HUES64 (cell line): Measurements from ENCODE around the gene SLC4A9.

Experiments
- H3K27ac ChIP-seq: 2 replicates; pipeline ENCODE4 v1.7.0; 2013; ENCODE audit warnings: low read depth, low read length, inconsistent platforms
- H3K27me3 ChIP-seq: 2 replicates; pipeline ENCODE4 v1.6.1; 2013; ENCODE audit warnings: mild to moderate bottlenecking, low read length; ENCODE audit not compliant: insufficient read depth
- H3K36me3 ChIP-seq: 2 replicates; pipeline ENCODE4 v1.6.1; 2013; ENCODE audit warnings: mild to moderate bottlenecking, low read length; ENCODE audit not compliant: insufficient read depth
- H3K4me1 ChIP-seq: 2 replicates; pipeline ENCODE4 v1.6.1; 2013; ENCODE audit warnings: mild to moderate bottlenecking, low read length, moderate library complexity; ENCODE audit not compliant: insufficient read depth
- H3K4me3 ChIP-seq: 2 replicates; pipeline ENCODE4 v1.5.1; 2013; ENCODE audit warnings: mild to moderate bottlenecking, low read length, moderate library complexity
- H3K9ac ChIP-seq: 2 replicates; pipeline ENCODE4 v1.6.1; 2013; ENCODE audit warnings: mild to moderate bottlenecking, low read depth, low read length
- H3K9me3 ChIP-seq: 2 replicates; pipeline ENCODE4 v1.6.1; 2013; ENCODE audit warnings: low read depth, low read length; ENCODE audit not compliant: insufficient read depth
- WGBS: fragments of 150-250, 120-280 bp; methylation state at CpG from one replicate; pipeline ENCODE4 v1.1.7; 2013; ENCODE audit warnings: missing lambda C conversion rate; 5-methylcytosine and 5-hydroxymethylcytosine counted together

The SLC4A9 gene

GRCh38 chr5:140381351-140381750 is 21.4 kb downstream of the SLC4A9 start:
- no peaks in the 10 kb centered on the region for H3K27me3 ChIP-seq
- no peaks in the 10 kb centered on the region for H3K9me3 ChIP-seq
- no peaks in the 10 kb centered on the region for H3K36me3 ChIP-seq
- 91% methylated on average over 4 of the region's 4 CpGs for WGBS
- H3K4me3 ChIP-seq: no peak overlapping the region
- H3K9ac ChIP-seq: no peak overlapping the region
- H3K27ac ChIP-seq: no peak overlapping the region
- no peaks in the 10 kb centered on the region for H3K4me1 ChIP-seq

GRCh38 chr5:140381972-140382371 is 22.0 kb downstream of the SLC4A9 start:
- H3K4me1 ChIP-seq: no peaks in the 10 kb centered on the region
- H3K36me3 ChIP-seq: no peaks in the 10 kb centered on the region
- no peak overlapping the region for H3K4me3 ChIP-seq
- H3K9me3 ChIP-seq: no peaks in the 10 kb centered on the region
- WGBS: 92% methylated on average over 1 of the region's 1 CpG
- H3K9ac ChIP-seq: no peak overlapping the region
- no peak overlapping the region for H3K27ac ChIP-seq
- H3K27me3 ChIP-seq: no peaks in the 10 kb centered on the region

DNA sequence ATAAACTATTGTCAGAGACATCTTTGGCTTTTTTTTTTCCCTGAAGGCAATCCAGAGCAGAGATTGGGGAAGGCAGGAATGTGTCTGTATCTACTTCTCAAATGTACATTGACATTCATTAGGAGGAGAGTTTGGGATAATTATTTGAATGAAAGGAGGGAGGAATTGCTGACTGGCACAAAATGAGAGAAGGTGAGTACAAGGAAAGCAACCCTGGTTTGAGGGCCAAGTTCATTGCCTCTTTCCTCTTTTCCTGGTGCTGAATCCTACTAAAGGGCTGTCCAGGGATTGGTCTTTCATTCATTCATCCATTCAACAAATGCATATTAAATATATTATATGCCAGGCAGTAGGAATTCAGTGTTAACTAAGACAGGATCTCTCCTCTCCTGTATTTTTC is 22.9 kb downstream of the SLC4A9 start:
- Histone ChIP-seq H3K4me3 (no peak overlapping the region), H3K27me3 (no peaks in the 10 kb centered on the region), H3K36me3 (no peaks in the 10 kb centered on the region), H3K9me3 (no peaks in the 10 kb centered on the region), H3K27ac (no peak overlapping the region), H3K9ac (no peak overlapping the region), H3K4me1 (no peaks in the 10 kb centered on the region)

- H3K9me3 ChIP-seq: no peaks in the 10 kb centered on the region
- no peaks in the 10 kb centered on the region for H3K36me3 ChIP-seq
- no peak overlapping the region for H3K27ac ChIP-seq
- no peak overlapping the region for H3K9ac ChIP-seq
- WGBS: 95% methylated on average over 2 of the region's 2 CpGs
- H3K27me3 ChIP-seq: no peaks in the 10 kb centered on the region
- H3K4me3 ChIP-seq: no peak overlapping the region
- H3K4me1 ChIP-seq: no peaks in the 10 kb centered on the region
These were observed 23.3 kb downstream of the SLC4A9 start for GRCh38 chr5:140383300-140383699.

GRCh38 chr5:140388052-140388451 is 28.1 kb downstream of the SLC4A9 start:
- no peaks in the 10 kb centered on the region for H3K9me3 ChIP-seq
- H3K9ac ChIP-seq: no peak overlapping the region
- no peaks in the 10 kb centered on the region for H3K27me3 ChIP-seq
- H3K27ac ChIP-seq: no peak overlapping the region
- no peak overlapping the region for H3K4me3 ChIP-seq
- 100% methylated on average over 2 of the region's 2 CpGs for WGBS
- H3K4me1 ChIP-seq: no peaks in the 10 kb centered on the region
- H3K36me3 ChIP-seq: no peaks in the 10 kb centered on the region

- 93% methylated on average over 1 of the region's 1 CpG for WGBS
- no peak overlapping the region for H3K27ac ChIP-seq
- H3K9me3 ChIP-seq: no peaks in the 10 kb centered on the region
- H3K4me3 ChIP-seq: no peak overlapping the region
- H3K9ac ChIP-seq: no peak overlapping the region
- no peaks in the 10 kb centered on the region for H3K4me1 ChIP-seq
- no peaks in the 10 kb centered on the region for H3K36me3 ChIP-seq
- H3K27me3 ChIP-seq: no peaks in the 10 kb centered on the region
These were observed 31.3 kb downstream of the SLC4A9 start for GRCh38 chr5:140391312-140391711.

DNA sequence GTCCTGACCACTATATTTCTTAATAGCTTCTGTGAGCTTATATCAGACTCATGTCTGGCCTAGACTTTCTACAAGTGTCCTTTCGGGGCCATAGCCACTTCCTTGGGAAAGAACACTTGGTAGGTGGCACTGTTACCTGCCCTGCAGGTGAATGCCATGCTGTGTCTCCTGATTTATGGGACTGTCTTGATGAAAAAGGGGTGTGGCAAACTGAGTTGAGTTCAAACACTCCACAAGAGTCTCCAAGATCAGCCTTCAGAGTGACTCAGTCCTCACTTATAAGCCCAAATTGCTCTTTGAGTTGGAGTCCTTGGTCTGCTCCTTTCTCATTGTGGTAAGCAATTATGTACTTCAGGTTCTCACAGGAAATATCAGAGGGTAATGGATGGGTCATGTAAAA is 31.7 kb downstream of the SLC4A9 start:
- Histone ChIP-seq H3K27ac (no peak overlapping the region), H3K9me3 (no peaks in the 10 kb centered on the region), H3K4me1 (no peaks in the 10 kb centered on the region), H3K4me3 (no peak overlapping the region), H3K9ac (no peak overlapping the region), H3K27me3 (no peaks in the 10 kb centered on the region), H3K36me3 (no peaks in the 10 kb centered on the region)
- WGBS: 89% methylated on average over 1 of the region's 1 CpG

- Histone ChIP-seq H3K9ac (no peak overlapping the region), H3K27me3 (no peaks in the 10 kb centered on the region), H3K9me3 (no peaks in the 10 kb centered on the region), H3K36me3 (no peaks in the 10 kb centered on the region), H3K4me1 (peaks cover 2% of the 10 kb centered on the region), H3K4me3 (no peak overlapping the region), H3K27ac (no peak overlapping the region)
- 95% methylated on average over 2 of the region's 2 CpGs for WGBS
These were observed 33.7 kb downstream of the SLC4A9 start for GRCh38 chr5:140393738-140394137.

- Histone ChIP-seq H3K4me1 (peaks cover 6% of the 10 kb centered on the region), H3K27ac (no peak overlapping the region; the same call in 1 of the 2 replicates), H3K4me3 (no peak overlapping the region), H3K9ac (no peak overlapping the region), H3K27me3 (no peaks in the 10 kb centered on the region), H3K9me3 (no peaks in the 10 kb centered on the region), H3K36me3 (no peaks in the 10 kb centered on the region)
These were observed 38.4 kb downstream of the SLC4A9 start for GRCh38 chr5:140398379-140398811.

DNA sequence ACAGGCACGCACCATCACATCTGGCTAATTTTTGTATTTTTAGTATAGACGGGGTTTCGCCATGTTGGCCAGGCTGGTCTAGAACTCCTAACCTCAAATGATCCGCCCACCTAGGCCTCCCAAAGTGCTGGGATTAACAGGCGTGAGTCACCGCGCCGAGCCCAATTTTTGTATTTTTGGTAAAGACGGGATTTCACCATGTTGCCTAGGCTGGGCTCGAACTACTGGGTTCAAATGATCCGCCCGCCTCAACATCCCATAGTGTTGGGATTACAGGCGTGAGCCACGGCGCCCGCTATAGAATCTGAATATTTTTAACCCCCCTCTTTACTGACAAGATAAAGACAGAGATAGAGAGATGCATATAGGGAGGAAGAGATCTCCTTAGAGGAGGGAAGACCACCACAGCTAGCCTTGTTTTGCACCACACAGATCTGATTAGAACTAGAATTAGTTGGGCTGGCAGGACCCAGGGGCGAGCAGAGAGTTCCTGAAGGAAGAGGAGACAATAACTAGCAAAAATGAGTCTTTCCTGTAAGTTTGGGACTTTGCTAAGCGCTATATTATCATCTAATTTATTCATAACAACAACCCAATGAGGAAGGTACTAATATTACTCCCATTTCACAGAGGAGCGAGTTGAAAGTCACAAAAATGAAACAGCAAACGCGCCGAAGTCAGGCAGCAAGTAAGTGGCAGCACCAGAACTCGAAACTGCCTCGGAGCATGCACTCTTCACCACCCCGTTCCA is 40.2 kb downstream of the SLC4A9 start:
- Histone ChIP-seq H3K27me3 (no peaks in the 10 kb centered on the region), H3K9ac (peak overlapping the region; percentile 78), H3K9me3 (no peaks in the 10 kb centered on the region), H3K27ac (peak overlapping the region; percentile 89), H3K4me3 (peak overlapping the region; percentile 82), H3K4me1 (peaks cover 13% of the 10 kb centered on the region), H3K36me3 (no peaks in the 10 kb centered on the region)
- 50% methylated on average over 21 of the region's 25 CpGs for WGBS

GRCh38 chr5:140400730-140401361 is 40.9 kb downstream of the SLC4A9 start:
- peak overlapping the region; percentile 82 for H3K4me3 ChIP-seq
- under 1% methylated on average over 54 of the region's 54 CpGs for WGBS
- H3K9ac ChIP-seq: peak overlapping the region; percentile 78
- H3K9me3 ChIP-seq: no peaks in the 10 kb centered on the region
- H3K36me3 ChIP-seq: peaks cover under 1% of the 10 kb centered on the region; the same call in 1 of the 2 replicates
- H3K4me1 ChIP-seq: peaks cover 13% of the 10 kb centered on the region
- H3K27me3 ChIP-seq: no peaks in the 10 kb centered on the region
- peak overlapping the region; percentile 89 for H3K27ac ChIP-seq
